Upper lobe of right lung (tissue), 1 donor: ENCODE data around the gene ZNF654. TPM values are rescaled to one million over a fixed set of nuclear protein-coding genes. Genes with fewer than 3 reads are reported as not detected.
A peak's percentile ranks its signal among the peaks of the same experiment; 100 is the strongest.

Source experiments
- ATAC-seq: fragments of 200-7000 bp; cut with Tn5 transposase; one replicate; pipeline ENCODE4 v1.9.1; 2020; ENCODE audit warnings: mild to moderate bottlenecking, moderate library complexity
- DNase-seq: peaks from one replicate; pipeline ENCODE4 v3.0.0-alpha.2; 2020
- H3K27ac ChIP-seq: fragments of 200-600 bp; one replicate; pipeline ENCODE4 v1.8.0; 2022
- H3K27me3 ChIP-seq: fragments of 200-600 bp; one replicate; pipeline ENCODE4 v1.8.0; 2022; ENCODE audit warnings: mild to moderate bottlenecking
- H3K36me3 ChIP-seq: fragments of 200-600 bp; one replicate; pipeline ENCODE4 v1.8.0; 2022
- H3K4me1 ChIP-seq: fragments of 200-600 bp; one replicate; pipeline ENCODE4 v1.8.0; 2022
- H3K4me3 ChIP-seq: fragments of 200-600 bp; one replicate; pipeline ENCODE4 v1.8.0; 2022; ENCODE audit warnings: mild to moderate bottlenecking
- H3K9me3 ChIP-seq: fragments of 200-600 bp; one replicate; pipeline ENCODE4 v1.8.0; 2022
- CTCF ChIP-seq: fragments of 200-600 bp; IDR thresholded peaks from one replicate; pipeline ENCODE4 v1.8.0; 2022; ENCODE audit warnings: antibody characterized with exemption
- intact Hi-C: fragments of 100-400 bp; cut with DNase I; formaldehyde crosslinking; loops from one replicate; pipeline ENCODE4 v1.11.0; 2022
- total RNA-seq: library from RNA; stranded (reverse); fragmentation: NEBNext Ultra II Directional; extraction: Animal tissue kit (Norgen Biotek cat#: 25700); gene quantifications from one replicate; pipeline ENCODE4 v1.2.1, GENCODE V29; 2021
- donor health status: DM: no; HTN: yes; CAD: no; lungs with severe emphysema.

ZNF654 gene
- total RNA-seq, 1 donor from 2014 or later: 20.6 TPM

GRCh38 chr3:88150371-88150770 is 91.3 kb downstream of the ZNF654 start:
- Histone ChIP-seq H3K4me1 (peaks cover 27% of the 10 kb centered on the region), H3K36me3 (peaks cover 23% of the 10 kb centered on the region), H3K4me3 (peak overlapping the region; percentile 80), H3K9me3 (no peaks in the 10 kb centered on the region), H3K27ac (peak overlapping the region; percentile 93), H3K27me3 (no peaks in the 10 kb centered on the region)
- ATAC-seq (no peak), DNase-seq (no peak)
- no peak for TF ChIP-seq CTCF
- intact Hi-C loops: no loop called here

GRCh38 chr3:88150806-88151205 is 91.8 kb downstream of the ZNF654 start:
- Histone ChIP-seq H3K9me3 (no peaks in the 10 kb centered on the region), H3K4me3 (peak overlapping the region; percentile 80), H3K27me3 (no peaks in the 10 kb centered on the region), H3K4me1 (peaks cover 27% of the 10 kb centered on the region), H3K36me3 (peaks cover 28% of the 10 kb centered on the region), H3K27ac (peak overlapping the region; percentile 93)
- no peak for DNase-seq
- intact Hi-C loops: no loop called here
- no peak for ATAC-seq
- no peak for TF ChIP-seq CTCF

- TF ChIP-seq CTCF: no peak
- H3K27me3 ChIP-seq: no peaks in the 10 kb centered on the region
- DNase-seq (no peak), ATAC-seq (no peak)
- peaks cover 27% of the 10 kb centered on the region for H3K4me1 ChIP-seq
- no peak overlapping the region for H3K27ac ChIP-seq
- intact Hi-C loops: no loop called here
- no peaks in the 10 kb centered on the region for H3K9me3 ChIP-seq
- peaks cover 33% of the 10 kb centered on the region for H3K36me3 ChIP-seq
- H3K4me3 ChIP-seq: peak overlapping the region; percentile 80
Observed at GRCh38 chr3:88151358-88151757, 92.3 kb downstream of the ZNF654 start.

- no peak overlapping the region for H3K4me3 ChIP-seq
- peaks cover 27% of the 10 kb centered on the region for H3K4me1 ChIP-seq
- TF ChIP-seq CTCF: no peak
- no peak for ATAC-seq
- peaks cover 48% of the 10 kb centered on the region for H3K36me3 ChIP-seq
- intact Hi-C loops: no loop called here
- no peak for DNase-seq
- no peaks in the 10 kb centered on the region for H3K9me3 ChIP-seq
- no peak overlapping the region for H3K27ac ChIP-seq
- H3K27me3 ChIP-seq: no peaks in the 10 kb centered on the region
Observed at GRCh38 chr3:88152841-88153240, 93.8 kb downstream of the ZNF654 start.

- no peak overlapping the region for H3K4me3 ChIP-seq
- no peak overlapping the region for H3K27ac ChIP-seq
- DNase-seq: no peak
- no peak for ATAC-seq
- intact Hi-C loops: no loop called here
- peaks cover 4% of the 10 kb centered on the region for H3K36me3 ChIP-seq
- TF ChIP-seq CTCF: no peak
- no peaks in the 10 kb centered on the region for H3K9me3 ChIP-seq
- no peaks in the 10 kb centered on the region for H3K4me1 ChIP-seq
- no peaks in the 10 kb centered on the region for H3K27me3 ChIP-seq
Observed at GRCh38 chr3:88166419-88166971, 107.4 kb downstream of the ZNF654 start.

GRCh38 chr3:88167173-88167572 is 108.1 kb downstream of the ZNF654 start:
- Histone ChIP-seq H3K27ac (no peak overlapping the region), H3K27me3 (no peaks in the 10 kb centered on the region), H3K36me3 (no peaks in the 10 kb centered on the region), H3K4me1 (no peaks in the 10 kb centered on the region), H3K4me3 (no peak overlapping the region), H3K9me3 (no peaks in the 10 kb centered on the region)
- DNase-seq (no peak), ATAC-seq (no peak)
- intact Hi-C loops: no loop called here
- TF ChIP-seq CTCF: no peak
